Right lobe of liver (tissue), 6 donors: Measurements from ENCODE around the gene HM13. TPM values are rescaled to one million over a fixed set of nuclear protein-coding genes. Genes with fewer than 3 reads are reported as not detected.

ENCODE experiments used
- ATAC-seq, 4 donors: fragments of 200-7000 bp; cut with Tn5 transposase; one replicate each; pipeline ENCODE4 v1.9.1; 2020; ENCODE audit warnings: mild to moderate bottlenecking in 4 of 4, moderate library complexity in 4 of 4
- DNase-seq, 3 donors: peaks; one replicate each; pipeline ENCODE4 v3.0.0-alpha.2; 2020
- H3K27ac ChIP-seq, 3 donors: fragments of 200-600 bp; one replicate each; pipeline ENCODE4 v1.8.0; 2022
- H3K27me3 ChIP-seq, 2 donors: fragments of 200-600 bp; one replicate each; pipeline ENCODE4 v1.8.0; 2022
- H3K36me3 ChIP-seq, 4 donors: fragments of 200-600 bp; sonication (generic) in 1 of 4; one replicate each; pipeline versions ENCODE4 v1.5.1 to v1.8.0; 2017 to 2022; ENCODE audit warnings: control low read depth in 1 of 4
- H3K4me1 ChIP-seq, 4 donors: fragments of 200-600 bp; sonication (generic) in 1 of 4; one replicate each; pipeline versions ENCODE4 v1.5.1 to v1.8.0; 2017 to 2022; ENCODE audit warnings: control low read depth in 1 of 4
- H3K4me3 ChIP-seq, 3 donors: fragments of 200-600 bp; one replicate each; pipeline ENCODE4 v1.8.0; 2022
- H3K9me3 ChIP-seq, 4 donors: fragments of 200-600 bp; sonication (generic) in 1 of 4; one replicate each; pipeline versions ENCODE4 v1.5.1 to v1.8.0; 2017 to 2022; ENCODE audit warnings: control low read depth in 1 of 4
- POLR2A ChIP-seq: fragments of 450-650 bp; IDR thresholded peaks from one replicate; pipeline ENCODE4 v1.6.1; 2017; ENCODE audit warnings: antibody characterized with exemption, mild to moderate bottlenecking
- WGBS: methylation state at CpG from one replicate; pipeline ENCODE4 v1.1.6; 2018; ENCODE audit warnings: low coverage, low lambda C conversion rate; ENCODE audit not compliant: insufficient coverage; ENCODE audit errors: missing lambda C conversion rate; 5-methylcytosine and 5-hydroxymethylcytosine counted together
- intact Hi-C, 2 donors: fragments of 100-400 bp; cut with DNase I; formaldehyde crosslinking; loops; one replicate each; pipeline versions ENCODE4 v1.11.2 to v1.14.1; 2022
- total RNA-seq, 6 experiments: library from RNA; depleted of rRNA in 2 of 6; stranded (reverse); fragments of >200 nt in 2 of 6; fragmentation: NEBNext Ultra II Directional in 3 of 6; extraction: Animal tissue kit (Norgen Biotek cat#: 25700) in 3 of 6; gene quantifications; one replicate each; pipeline versions ENCODE4 v1.1.0 to v1.2.4, GENCODE V29; 2016 to 2023
- TF ChIP-seq, protein P1 (sequence below), 4 donors: fragments of 200-600 bp in 3 of 4; fragments of 450-650 bp in 1 of 4; IDR thresholded peaks; one replicate each; pipeline versions ENCODE4 v1.5.1 to v1.8.0; 2016 to 2022; ENCODE audit warnings: antibody characterized with exemption in 4 of 4, mild to moderate bottlenecking in 2 of 4
- donor health status: DM: no; HTN: yes; CAD: no.
- donor health status: DM: no; HTN: no; CAD: no.
- donor health status: DM: no; HTN: no; CAD: no.
- donor health status: DM: no; HTN: yes; CAD: no.
- donor health status: DM: no; HTN: yes; CAD: no.

The HM13 gene
- total RNA-seq, 6 experiments from 2014 or later = 78.1 to 141 (median 114) TPM

- no peaks in the 10 kb centered on the region for H3K9me3 ChIP-seq
- no peaks in the 10 kb centered on the region for H3K27me3 ChIP-seq
- ATAC-seq (no peak), DNase-seq (no peak)
- no peak for TF ChIP-seq POLR2A
- TF ChIP-seq, protein P1, sequence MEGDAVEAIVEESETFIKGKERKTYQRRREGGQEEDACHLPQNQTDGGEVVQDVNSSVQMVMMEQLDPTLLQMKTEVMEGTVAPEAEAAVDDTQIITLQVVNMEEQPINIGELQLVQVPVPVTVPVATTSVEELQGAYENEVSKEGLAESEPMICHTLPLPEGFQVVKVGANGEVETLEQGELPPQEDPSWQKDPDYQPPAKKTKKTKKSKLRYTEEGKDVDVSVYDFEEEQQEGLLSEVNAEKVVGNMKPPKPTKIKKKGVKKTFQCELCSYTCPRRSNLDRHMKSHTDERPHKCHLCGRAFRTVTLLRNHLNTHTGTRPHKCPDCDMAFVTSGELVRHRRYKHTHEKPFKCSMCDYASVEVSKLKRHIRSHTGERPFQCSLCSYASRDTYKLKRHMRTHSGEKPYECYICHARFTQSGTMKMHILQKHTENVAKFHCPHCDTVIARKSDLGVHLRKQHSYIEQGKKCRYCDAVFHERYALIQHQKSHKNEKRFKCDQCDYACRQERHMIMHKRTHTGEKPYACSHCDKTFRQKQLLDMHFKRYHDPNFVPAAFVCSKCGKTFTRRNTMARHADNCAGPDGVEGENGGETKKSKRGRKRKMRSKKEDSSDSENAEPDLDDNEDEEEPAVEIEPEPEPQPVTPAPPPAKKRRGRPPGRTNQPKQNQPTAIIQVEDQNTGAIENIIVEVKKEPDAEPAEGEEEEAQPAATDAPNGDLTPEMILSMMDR (IDR thresholded peaks at IDR 0.05) = no peak
- H3K36me3 ChIP-seq = no peaks in the 10 kb centered on the region
- H3K4me3 ChIP-seq = no peak overlapping the region
- whole genome bisulfite sequencing = 88% methylated on average over 3 of the region's 3 CpGs
- intact Hi-C loops = no loop called here
- H3K27ac ChIP-seq = no peak overlapping the region
- H3K4me1 ChIP-seq = no peaks in the 10 kb centered on the region
Observed at GRCh38 chr20:31490752-31491151, 23.5 kb upstream of the HM13 start.

DNA sequence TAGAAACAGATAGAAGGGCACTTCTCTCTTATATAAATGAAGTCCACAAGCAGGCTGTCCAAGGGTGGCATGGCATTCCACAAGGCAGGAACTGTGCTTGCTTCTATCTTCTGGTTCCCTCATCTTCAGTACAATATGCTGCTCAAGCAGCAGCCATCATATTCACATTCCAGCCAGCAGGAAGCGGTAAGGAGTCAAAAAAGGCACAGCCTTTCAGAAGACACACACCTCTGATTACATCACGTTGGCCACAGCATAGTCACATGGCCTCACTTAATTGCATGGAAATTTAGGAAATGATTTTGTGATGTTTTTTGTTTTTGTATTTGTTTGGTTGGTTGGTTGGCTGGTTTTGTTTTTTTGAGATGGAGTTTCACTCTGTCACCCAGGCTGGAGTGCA is 20.1 kb upstream of the HM13 start:
- peak in 3 of 4 donors; percentile 33 to 54 (median 36) for ATAC-seq
- WGBS = 50% methylated on average over 2 of the region's 2 CpGs

GRCh38 chr20:31496761-31497295 is 17.4 kb upstream of the HM13 start:
- ATAC-seq (peak; percentile 38 to 71 (median 56)), DNase-seq (peak in 2 of 3 donors; percentile 41 to 55)
- H3K4me1 ChIP-seq = no peaks in the 10 kb centered on the region
- no peak overlapping the region for H3K4me3 ChIP-seq
- no peaks in the 10 kb centered on the region for H3K9me3 ChIP-seq
- H3K27me3 ChIP-seq = no peaks in the 10 kb centered on the region
- intact Hi-C loops = no loop called here
- 43% methylated on average over 3 of the region's 15 CpGs for WGBS
- no peaks in the 10 kb centered on the region for H3K36me3 ChIP-seq
- TF ChIP-seq, protein P1 (IDR thresholded peaks at IDR 0.05) = no peak
- no peak for TF ChIP-seq POLR2A
- no peak overlapping the region for H3K27ac ChIP-seq

More for the DNA sequence above, 20.1 kb upstream of the HM13 start:
- Histone ChIP-seq H3K27ac (no peak overlapping the region), H3K9me3 (no peaks in the 10 kb centered on the region), H3K36me3 (no peaks in the 10 kb centered on the region), H3K4me1 (no peaks in the 10 kb centered on the region), H3K27me3 (no peaks in the 10 kb centered on the region), H3K4me3 (no peak overlapping the region)
- TF ChIP-seq, protein P1 (IDR thresholded peaks at IDR 0.05) = peak; percentile 17 to 32 (median 22)
- TF ChIP-seq POLR2A = no peak
- no peak for DNase-seq
- intact Hi-C loops = no loop called here

- 17% methylated on average over 3 of the region's 6 CpGs for WGBS
- intact Hi-C loops = no loop called here
Observed at GRCh38 chr20:31497838-31498540, 16.3 kb upstream of the HM13 start.

More at GRCh38 chr20:31497838-31498540, 16.3 kb upstream of the HM13 start:
- TF ChIP-seq POLR2A = no peak
- TF ChIP-seq, protein P1 (IDR thresholded peaks at IDR 0.05) = no peak
- Histone ChIP-seq H3K9me3 (no peaks in the 10 kb centered on the region), H3K4me1 (no peaks in the 10 kb centered on the region), H3K27me3 (no peaks in the 10 kb centered on the region), H3K36me3 (no peaks in the 10 kb centered on the region), H3K4me3 (no peak overlapping the region), H3K27ac (no peak overlapping the region)
- no peak for ATAC-seq
- no peak for DNase-seq
